ENCODE data around the gene BCAP31. TPM values are rescaled to one million over a fixed set of nuclear protein-coding genes. Genes with fewer than 3 reads are reported as not detected.
A peak's percentile ranks its signal among the peaks of the same experiment; 100 is the strongest.

The BCAP31 gene
- total and polyA plus RNA-seq, 7 donors = 59.3 to 216 (median 70.9) TPM

DNA sequence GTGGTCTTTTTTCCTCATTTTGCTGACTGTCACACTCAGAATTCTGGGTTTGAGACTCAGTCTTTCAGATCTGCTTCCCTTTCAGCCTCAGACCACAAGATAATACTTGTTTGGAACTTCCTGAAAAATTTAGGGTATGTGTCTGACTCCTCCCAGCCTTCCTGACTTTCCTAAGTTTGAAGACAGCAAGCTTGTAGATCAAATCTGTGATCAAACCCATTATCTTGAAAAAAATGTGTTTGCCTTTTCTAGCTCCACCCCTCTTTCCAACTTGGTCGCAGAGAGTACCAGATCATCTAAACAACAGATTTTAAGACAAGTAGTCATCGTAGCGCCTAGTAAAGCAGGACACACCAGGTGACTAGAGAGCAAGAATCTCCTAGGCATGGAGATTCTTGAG lies 9.9 kb downstream of the BCAP31 start:
- DNase-seq = no peak
- Histone ChIP-seq H3K4me3 (no peak overlapping the region), H3K27ac (no peak overlapping the region), H3K27me3 (no peaks in the 10 kb centered on the region), H3K4me1 (no peaks in the 10 kb centered on the region), H3K9me3 (no peaks in the 10 kb centered on the region), H3K36me3 (peaks cover 0 to 36% (median 1%) of the 10 kb centered on the region in 4 donors)
- 88 to 90% methylated on average over 3 of the region's 3 CpGs for WGBS, 2 donors
- intact Hi-C loops (cut with DNase I) = no loop called here
- TF ChIP-seq POLR2A (IDR thresholded peaks at IDR 0.05) = no peak
- no peak for TF ChIP-seq EP300 (IDR thresholded peaks at IDR 0.05)
- TF ChIP-seq POLR2AphosphoS5 (IDR thresholded peaks at IDR 0.05) = no peak
- TF ChIP-seq, protein P1, sequence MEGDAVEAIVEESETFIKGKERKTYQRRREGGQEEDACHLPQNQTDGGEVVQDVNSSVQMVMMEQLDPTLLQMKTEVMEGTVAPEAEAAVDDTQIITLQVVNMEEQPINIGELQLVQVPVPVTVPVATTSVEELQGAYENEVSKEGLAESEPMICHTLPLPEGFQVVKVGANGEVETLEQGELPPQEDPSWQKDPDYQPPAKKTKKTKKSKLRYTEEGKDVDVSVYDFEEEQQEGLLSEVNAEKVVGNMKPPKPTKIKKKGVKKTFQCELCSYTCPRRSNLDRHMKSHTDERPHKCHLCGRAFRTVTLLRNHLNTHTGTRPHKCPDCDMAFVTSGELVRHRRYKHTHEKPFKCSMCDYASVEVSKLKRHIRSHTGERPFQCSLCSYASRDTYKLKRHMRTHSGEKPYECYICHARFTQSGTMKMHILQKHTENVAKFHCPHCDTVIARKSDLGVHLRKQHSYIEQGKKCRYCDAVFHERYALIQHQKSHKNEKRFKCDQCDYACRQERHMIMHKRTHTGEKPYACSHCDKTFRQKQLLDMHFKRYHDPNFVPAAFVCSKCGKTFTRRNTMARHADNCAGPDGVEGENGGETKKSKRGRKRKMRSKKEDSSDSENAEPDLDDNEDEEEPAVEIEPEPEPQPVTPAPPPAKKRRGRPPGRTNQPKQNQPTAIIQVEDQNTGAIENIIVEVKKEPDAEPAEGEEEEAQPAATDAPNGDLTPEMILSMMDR (IDR thresholded peaks at IDR 0.05) = no peak

DNA sequence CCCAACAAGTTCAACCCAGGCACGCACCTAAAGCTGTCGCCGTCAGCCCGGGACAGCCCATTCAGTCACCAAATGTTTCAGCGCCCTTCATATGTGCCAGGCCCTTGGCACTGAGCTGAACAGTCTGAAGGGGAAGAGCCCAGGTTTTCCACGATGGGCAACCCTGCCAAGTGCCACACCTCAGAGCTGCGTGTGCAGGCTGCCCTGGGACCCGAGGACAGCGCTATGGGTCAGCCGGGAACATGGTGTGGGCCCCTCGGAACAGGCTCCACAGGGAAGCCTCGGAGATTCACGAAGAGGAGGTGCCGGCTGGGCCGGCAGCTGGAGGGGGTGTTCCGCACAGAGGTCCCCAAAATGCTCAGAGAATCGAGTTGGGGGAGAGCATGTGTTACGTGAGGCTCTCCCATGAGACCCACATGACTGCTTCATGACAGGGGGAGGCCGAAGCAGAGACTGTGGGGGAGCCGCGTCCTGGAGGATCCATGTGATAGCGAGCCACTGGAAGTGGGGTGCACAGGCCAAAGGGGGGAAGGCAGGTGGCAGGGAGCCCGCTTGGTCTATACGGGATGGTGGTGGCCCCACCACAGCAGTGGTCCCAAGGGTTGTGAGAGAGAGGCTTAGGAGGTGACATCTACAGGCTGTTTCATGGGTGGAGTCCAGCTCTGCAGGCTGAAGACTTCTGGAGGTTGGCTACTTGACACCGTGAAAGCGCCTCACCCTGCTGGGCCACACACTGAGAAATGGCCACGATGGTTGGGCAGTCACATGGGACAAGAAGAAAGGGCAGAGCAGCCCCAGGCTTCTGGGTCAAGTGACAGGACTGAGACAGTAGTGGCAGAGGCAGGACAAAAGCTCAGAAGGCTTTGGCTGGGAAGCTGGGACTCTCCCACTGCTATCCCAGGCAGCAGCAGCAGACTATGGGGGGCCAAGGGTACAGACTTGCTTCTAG lies 14.2 kb downstream of the BCAP31 start:
- whole genome bisulfite sequencing, 2 donors = 86 to 93% methylated on average over 27 of the region's 27 CpGs
- Histone ChIP-seq H3K9me3 (no peaks in the 10 kb centered on the region), H3K27ac (no peak overlapping the region), H3K4me3 (no peak overlapping the region), H3K4me1 (peaks cover 0 to 13% (median 3%) of the 10 kb centered on the region in 4 donors), H3K36me3 (peaks cover 0 to 18% (median 0%) of the 10 kb centered on the region in 4 donors), H3K27me3 (no peaks in the 10 kb centered on the region)
- no peak for DNase-seq
- no peak for TF ChIP-seq POLR2AphosphoS5 (IDR thresholded peaks at IDR 0.05)
- TF ChIP-seq, protein P1 (IDR thresholded peaks at IDR 0.05) = no peak
- TF ChIP-seq POLR2A (IDR thresholded peaks at IDR 0.05) = no peak
- TF ChIP-seq EP300 (IDR thresholded peaks at IDR 0.05) = no peak
- intact Hi-C loops (cut with DNase I) = loop anchor here (2.0 to 5.0 kb wide), 3 partner anchors 13 to 98 kb away; no protein-coding TSS in a partner anchor

DNA sequence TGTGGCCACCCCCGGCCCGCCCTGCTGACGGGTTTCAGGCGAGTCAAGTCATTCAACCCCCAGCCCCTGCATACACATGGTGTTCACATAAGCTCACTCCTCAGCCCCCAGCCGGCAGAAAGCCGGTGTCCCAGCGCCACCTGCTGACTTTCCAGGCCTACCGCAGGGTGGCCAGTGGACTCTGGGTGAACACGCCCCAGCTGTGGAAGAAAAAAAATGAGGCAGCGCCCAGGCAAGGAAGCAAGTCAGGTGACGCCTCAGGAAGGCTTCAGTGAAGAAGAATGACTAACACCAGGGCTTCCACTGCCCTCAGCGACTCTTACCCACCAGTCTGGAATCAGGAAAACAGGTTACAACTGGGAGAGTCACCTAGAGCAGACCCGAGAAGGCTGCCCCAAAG lies 15.8 kb downstream of the BCAP31 start:
- no peaks in the 10 kb centered on the region for H3K27me3 ChIP-seq
- peaks cover 0 to 8% (median 0%) of the 10 kb centered on the region in 4 donors for H3K36me3 ChIP-seq
- peaks cover 0 to 25% (median 8%) of the 10 kb centered on the region in 4 donors for H3K4me1 ChIP-seq
- no peaks in the 10 kb centered on the region for H3K9me3 ChIP-seq
- H3K27ac ChIP-seq = peak overlapping the region in 2 of 4 donors; percentile 34 to 53
- no peak overlapping the region for H3K4me3 ChIP-seq
- TF ChIP-seq, protein P1 (IDR thresholded peaks at IDR 0.05) = peak; percentile 55 to 62 (median 61)
- TF ChIP-seq POLR2A (IDR thresholded peaks at IDR 0.05) = no peak
- peak; percentile 89 for DNase-seq
- intact Hi-C loops (cut with DNase I) = loop anchor here (2.0 to 5.0 kb wide), 3 partner anchors 14 to 96 kb away; no protein-coding TSS in a partner anchor
- 11 to 38% methylated on average over 13 of the region's 13 CpGs for WGBS, 2 donors

DNA sequence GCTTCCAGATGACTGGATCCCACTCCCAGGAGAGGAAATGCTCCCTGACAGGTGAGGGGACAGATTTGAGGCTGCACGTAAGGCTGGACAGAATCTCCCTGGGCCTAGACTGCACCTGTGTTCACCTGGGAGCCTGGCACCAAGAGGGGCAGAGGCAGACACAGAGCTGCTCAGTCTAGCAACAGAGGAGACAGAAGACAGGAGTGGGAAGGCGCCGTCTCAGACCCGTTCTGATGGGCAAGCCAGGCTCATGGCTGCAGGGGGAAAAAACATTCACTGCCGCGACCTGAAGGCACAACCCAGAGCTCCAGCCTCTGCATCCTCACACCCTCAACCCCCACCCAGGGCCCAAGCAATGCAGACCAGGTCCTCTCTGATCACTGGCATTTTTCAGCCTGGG lies 16.8 kb downstream of the BCAP31 start:
- 97 to 99% methylated on average over 6 of the region's 6 CpGs for WGBS, 2 donors
- Histone ChIP-seq H3K27me3 (no peaks in the 10 kb centered on the region), H3K4me3 (no peak overlapping the region), H3K27ac (no peak overlapping the region), H3K9me3 (no peaks in the 10 kb centered on the region), H3K4me1 (peaks cover 0 to 35% (median 12%) of the 10 kb centered on the region in 4 donors), H3K36me3 (peaks cover 0 to 8% (median 0%) of the 10 kb centered on the region in 4 donors)
- DNase-seq = no peak
- intact Hi-C loops (cut with DNase I) = loop anchor here (5.0 kb wide), 2 partner anchors 40 to 95 kb away; no protein-coding TSS in a partner anchor
- TF ChIP-seq POLR2A (IDR thresholded peaks at IDR 0.05) (no peak), POLR2AphosphoS5 (IDR thresholded peaks at IDR 0.05) (no peak), EP300 (IDR thresholded peaks at IDR 0.05) (no peak)
- TF ChIP-seq, protein P1 (IDR thresholded peaks at IDR 0.05) = no peak

Measured in sigmoid colon (tissue), 7 donors.